Endothelial cell of umbilical vein (primary cell): ENCODE results near the gene AACS. TPM values are rescaled to one million over a fixed set of nuclear protein-coding genes. Genes with fewer than 3 reads are reported as not detected.

ENCODE experiments used
- BruUV-seq: library from RNA; stranded (reverse); fragments of 400-500 nt; replicated peaks from 2 replicates; lab custom pipeline; 2021; lab: Mats Ljungman, UMichigan
- CTCF ChIA-PET: fragments of 300-600, 350-600 bp; sonication (Branson Sonifier 250); formaldehyde crosslinking; loops from one replicate; lab custom pipeline; 2021; ENCODE audit warnings: antibody characterized with exemption, inconsistent platforms; lab: Charles Lee
- POLR2A ChIA-PET: fragments of 300-600, 350-600 bp; sonication (Branson Sonifier 250); formaldehyde crosslinking; loops from one replicate; lab custom pipeline; 2021; ENCODE audit warnings: antibody characterized with exemption, inconsistent platforms; lab: Charles Lee
- DNase-seq: peaks from one replicate; pipeline ENCODE4 v3.0.0-alpha.2; 2011; ENCODE audit warnings: low read depth, low spot score
- FAIRE-seq: peaks from 2 replicates; lab custom pipeline; 2011; peaks lifted over from hg19 to GRCh38; lab: Jason Lieb, UNC
- H2AFZ ChIP-seq: 2 replicates; pipeline ENCODE4 v1.6.0; 2012; ENCODE audit warnings: low read depth, low read length, control low read depth, inconsistent platforms
- H3K27ac ChIP-seq: 2 replicates; pipeline ENCODE4 v1.5.1; 2011; ENCODE audit warnings: low read depth, mild to moderate bottlenecking, control low read depth, low read length, moderate library complexity; ENCODE audit not compliant: insufficient read depth
- H3K27me3 ChIP-seq, 2 experiments: 2 replicates each; pipeline versions ENCODE4 v1.6.0 to v1.6.1; 2011; ENCODE audit warnings: low read length in 2 of 2, mixed read lengths in 1 of 2; ENCODE audit not compliant: control insufficient read depth in 2 of 2, insufficient read depth in 2 of 2
- H3K36me3 ChIP-seq, 2 experiments: 2 replicates in 1 of 2; 3 replicates in 1 of 2; pipeline ENCODE4 v1.5.1; 2011; ENCODE audit warnings: low read length in 2 of 2, mild to moderate bottlenecking in 1 of 2, moderate library complexity in 1 of 2; ENCODE audit not compliant: control insufficient read depth in 2 of 2, insufficient read depth in 2 of 2; ENCODE audit errors: extremely low read depth in 1 of 2
- H3K4me1 ChIP-seq: 3 replicates; pipeline ENCODE4 v1.5.1; 2011; ENCODE audit warnings: mild to moderate bottlenecking, low read length; ENCODE audit not compliant: control insufficient read depth, insufficient read depth; ENCODE audit errors: extremely low read depth
- H3K4me2 ChIP-seq: 2 replicates; pipeline ENCODE4 v1.6.1; 2011; ENCODE audit warnings: low read length, control low read depth, mixed read lengths; ENCODE audit not compliant: insufficient read depth
- H3K4me3 ChIP-seq, 3 experiments: fragments of 200-600 bp in 1 of 3; sonication (generic), shearing (Covaris generic) in 1 of 3; replicated peaks in 1 of 3; 2 replicates each; pipeline ENCODE4 v1.5.1; 2011 to 2016; ENCODE audit warnings: control low read depth in 3 of 3, low read length in 3 of 3, mild to moderate bottlenecking in 2 of 3, inconsistent platforms in 1 of 3, low read depth in 1 of 3, moderate library complexity in 1 of 3; ENCODE audit not compliant: insufficient read depth in 1 of 3
- H3K79me2 ChIP-seq: 2 replicates; pipeline ENCODE4 v1.6.0; 2012; ENCODE audit warnings: low read length, inconsistent platforms; ENCODE audit not compliant: control insufficient read depth, insufficient read depth
- H3K9ac ChIP-seq: replicated peaks from 2 replicates; pipeline ENCODE3; 2011; ENCODE audit warnings: low read length, control low read depth; ENCODE audit not compliant: insufficient read depth; ENCODE audit errors: extremely low read depth
- H3K9me1 ChIP-seq: replicated peaks from 3 replicates; pipeline ENCODE4 v1.6.0; 2011; ENCODE audit warnings: mild to moderate bottlenecking, low read length; ENCODE audit not compliant: control insufficient read depth, insufficient read depth; ENCODE audit errors: extremely low read depth
- H3K9me3 ChIP-seq: replicated peaks from 2 replicates; pipeline ENCODE4 v1.5.1; 2012; ENCODE audit warnings: low read length, inconsistent platforms; ENCODE audit not compliant: control insufficient read depth, insufficient read depth
- H4K20me1 ChIP-seq: replicated peaks from 2 replicates; pipeline ENCODE3; 2011; ENCODE audit warnings: mild to moderate bottlenecking, low read length; ENCODE audit not compliant: control insufficient read depth, insufficient read depth; ENCODE audit errors: extremely low read depth
- CTCF ChIP-seq, 2 donors: IDR thresholded peaks; 1 replicate in 1 of 2; 2 replicates in 1 of 2; pipeline ENCODE4 v1.5.1; 2011; ENCODE audit warnings: low read length in 2 of 2, mild to moderate bottlenecking in 2 of 2, moderate library complexity in 2 of 2, control low read depth in 1 of 2, inconsistent platforms in 1 of 2, low read depth in 1 of 2; ENCODE audit not compliant: insufficient read depth in 1 of 2; ENCODE audit errors: extremely low read depth in 1 of 2
- EZH2 ChIP-seq: IDR thresholded peaks from 2 replicates; pipeline ENCODE4 v1.6.1; 2012; ENCODE audit warnings: borderline replicate concordance, low read depth, mild to moderate bottlenecking, moderate library complexity, low read length, inconsistent platforms; ENCODE audit not compliant: severe bottlenecking
- FOS ChIP-seq: IDR thresholded peaks from 2 replicates; pipeline ENCODE4 v1.6.1; 2011; ENCODE audit warnings: mild to moderate bottlenecking, low read length, moderate library complexity, borderline replicate concordance; ENCODE audit not compliant: insufficient read depth
- GATA2 ChIP-seq: IDR thresholded peaks from 2 replicates; pipeline ENCODE4 v1.7.0; 2011; ENCODE audit warnings: low read depth, mild to moderate bottlenecking, moderate library complexity, mixed read lengths, low read length; ENCODE audit not compliant: insufficient read length, insufficient read depth
- JUN ChIP-seq: IDR thresholded peaks from 2 replicates; pipeline ENCODE4 v1.6.1; 2011; ENCODE audit warnings: borderline replicate concordance, low read depth; ENCODE audit not compliant: insufficient read length, insufficient read depth
- MAX ChIP-seq: IDR thresholded peaks from 2 replicates; pipeline ENCODE4 v1.6.1; 2011; ENCODE audit not compliant: insufficient read depth, insufficient read length
- MYC ChIP-seq: IDR thresholded peaks from one replicate; pipeline ENCODE4 v1.6.1; 2011; ENCODE audit warnings: mild to moderate bottlenecking, low read depth, low read length
- POLR2A ChIP-seq: IDR thresholded peaks from 2 replicates; pipeline ENCODE4 v1.6.1; 2012; ENCODE audit warnings: low read depth, mild to moderate bottlenecking, control low read depth, low read length
- POLR2AphosphoS5 ChIP-seq: IDR thresholded peaks from 2 replicates; pipeline ENCODE4 v1.6.1; 2012; ENCODE audit warnings: low read depth, mild to moderate bottlenecking, control low read depth, low read length, moderate library complexity; ENCODE audit not compliant: insufficient read depth
- dilution Hi-C: fragments of 300-500 bp; cut with MboI; formaldehyde crosslinking; loops from one replicate; pipeline ENCODE4 v1.15.0; 2019; ENCODE audit warnings: low sequenced_read_pairs; ENCODE audit not compliant: extremely low pct_ligation_motif_present
- intact Hi-C: fragments of 100-400 bp; cut with micrococcal nuclease; formaldehyde crosslinking; loops from one replicate; pipeline ENCODE4 v1.10.0; 2022
- polyA plus RNA-seq, 4 experiments: library from polyadenylated mRNA; depleted of rRNA in 3 of 4; stranded (reverse) in 3 of 4; unstranded in 1 of 4; fragments of >200 nt; gene quantifications; 2 replicates each; pipeline versions ENCODE4 v1.2.1 to v1.2.3, GENCODE V29; 2011 to 2012; ENCODE audit warnings: missing spikeins in 1 of 4
- total RNA-seq: library from RNA; stranded (reverse); gene quantifications from 2 replicates; pipeline ENCODE4 v1.2.3, GENCODE V29; 2021

AACS gene
- total and polyA plus RNA-seq, 2 donors (not counting 3 experiments of a cell fraction or from before 2014, with no cell fraction given), result 34.7 to 40.3 TPM

- POLR2A ChIA-PET, result no interaction called here
- H3K27ac ChIP-seq, result no peak overlapping the region
- H3K9ac ChIP-seq, result no peak overlapping the region
- DNase-seq (no peak), FAIRE-seq (no peak)
- H3K27me3 ChIP-seq, result no peaks in the 10 kb centered on the region
- CTCF ChIA-PET, result no interaction called here
- H3K9me3 ChIP-seq, result no peaks in the 10 kb centered on the region
- dilution Hi-C loops (no loop called here), intact Hi-C loops (no loop called here)
- no peaks in the 10 kb centered on the region for H3K9me1 ChIP-seq
- no peaks in the 10 kb centered on the region for H4K20me1 ChIP-seq
- H3K79me2 ChIP-seq, result no peaks in the 10 kb centered on the region
- H3K4me1 ChIP-seq, result no peaks in the 10 kb centered on the region
- H3K4me3 ChIP-seq, result no peak overlapping the region
- TF ChIP-seq GATA2 (no peak), JUN (no peak), MYC (no peak), POLR2A (no peak), FOS (no peak), POLR2AphosphoS5 (no peak), CTCF (IDR thresholded peaks at IDR 0.05; ENCODE audit: extremely low read depth in 1 of 2, insufficient read depth in 1 of 2, low read depth in 1 of 2, low read length in 2 of 2) (no peak), MAX (no peak), EZH2 (no peak)
- no peak overlapping the region for H2AFZ ChIP-seq
- peaks cover 0 to 7% of the 10 kb centered on the region in 2 experiments for H3K36me3 ChIP-seq
- H3K4me2 ChIP-seq, result no peak overlapping the region
- BruUV-seq, result no TSS peak
Measured at GRCh38 chr12:125125271-125125670, 60.0 kb downstream of the AACS start.
